Lung microvascular endothelial cell (primary cell): ENCODE data around the gene SMARCC1. TPM values are rescaled to one million over a fixed set of nuclear protein-coding genes. Genes with fewer than 3 reads are reported as not detected.
"Not testable (repeated sequence)": the region's sequence is repeated elsewhere in the genome, so short reads cannot be mapped to it uniquely, and the experiment has no call there.

Experiments
- DNase-seq, 2 donors: peaks; one replicate each; pipeline versions ENCODE4 v3.0.0 to v3.0.0-alpha.2; 2010; ENCODE audit warnings: low read depth in 2 of 2
- total RNA-seq: library from RNA; depleted of rRNA; stranded (reverse); fragments of >200 nt; gene quantifications from 2 replicates; pipeline ENCODE4 v1.2.1, GENCODE V29; 2014

The SMARCC1 gene
- total RNA-seq, 1 donor from 2014 or later: 27.0 TPM

DNA sequence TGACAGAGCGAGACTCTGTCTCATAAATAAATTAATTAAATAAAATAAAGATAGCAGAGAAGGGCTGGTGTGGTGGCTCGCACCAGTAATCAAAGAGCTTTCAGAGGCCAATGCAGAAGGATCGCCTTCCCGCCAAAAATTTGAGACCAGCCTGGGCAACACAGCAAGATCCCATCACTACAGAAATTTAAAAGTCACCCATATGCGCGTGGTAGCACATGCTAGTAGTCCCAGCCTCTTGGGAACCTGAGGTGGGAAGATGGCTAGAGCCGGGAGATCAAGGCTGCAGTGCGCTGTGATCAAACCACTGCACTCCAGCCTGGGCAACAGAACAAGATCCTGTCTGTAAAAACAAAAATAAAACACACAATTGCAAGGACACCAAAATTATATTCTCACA is 9.6 kb downstream of the SMARCC1 start:
- no peak for DNase-seq

DNA sequence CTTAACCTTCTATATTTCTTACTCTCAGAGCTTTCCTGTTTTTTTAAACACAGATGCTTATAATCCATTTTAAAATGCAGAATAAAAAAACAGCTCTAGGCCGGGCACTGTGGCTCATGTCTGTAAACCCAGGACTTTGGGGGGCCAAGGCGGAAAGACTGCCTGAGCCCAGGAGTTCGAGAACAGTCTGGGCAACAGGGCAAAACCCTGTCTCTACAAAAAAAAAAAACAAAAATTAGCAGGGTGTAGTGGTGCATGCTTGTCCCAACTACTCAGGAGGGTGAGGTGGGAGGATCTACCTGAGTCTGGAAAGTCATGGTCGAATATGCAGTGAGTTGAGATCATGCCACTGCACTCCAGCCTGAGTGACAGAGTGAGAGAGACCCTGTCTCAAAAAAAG is 15.5 kb downstream of the SMARCC1 start:
- no peak for DNase-seq

DNA sequence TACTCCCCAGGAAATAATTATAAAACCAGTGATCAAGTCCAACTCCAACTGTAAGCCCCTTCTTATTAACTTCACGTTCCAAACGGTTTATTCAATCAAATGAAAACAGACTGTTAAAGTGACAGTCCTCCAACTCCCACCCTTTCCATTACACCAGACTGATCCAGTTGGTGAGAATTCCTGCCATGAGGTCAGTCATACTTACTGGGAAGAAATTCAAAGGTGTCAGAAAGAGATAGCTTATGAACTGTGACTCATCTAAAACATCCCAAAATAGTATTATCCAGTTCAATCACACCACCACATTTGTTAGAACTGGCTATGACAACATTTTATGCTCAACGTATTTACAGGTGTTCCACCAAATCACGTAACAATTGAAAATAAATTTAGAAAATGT is 19.5 kb downstream of the SMARCC1 start:
- peak in 1 of 2 donors; percentile 78 for DNase-seq

DNA sequence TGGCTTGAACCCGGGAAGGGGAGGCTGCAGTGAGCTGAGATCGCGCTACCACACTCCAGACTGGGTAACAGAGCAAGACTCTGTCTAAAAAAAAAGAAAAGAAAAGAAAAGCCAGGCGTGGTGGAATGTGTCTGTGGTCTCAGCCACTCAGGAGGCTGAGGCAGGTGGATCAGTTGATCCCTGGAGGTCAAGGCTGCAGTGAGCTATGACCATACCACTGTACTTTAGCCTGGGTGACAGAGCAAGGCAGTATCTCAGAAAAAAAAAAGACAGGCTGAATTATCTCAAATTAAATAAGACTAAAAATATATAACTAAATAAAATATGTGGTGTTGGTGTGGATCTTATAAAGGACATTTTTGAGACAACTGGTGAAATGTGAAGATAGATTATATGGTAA is 20.6 kb downstream of the SMARCC1 start:
- DNase-seq: no peak

DNA sequence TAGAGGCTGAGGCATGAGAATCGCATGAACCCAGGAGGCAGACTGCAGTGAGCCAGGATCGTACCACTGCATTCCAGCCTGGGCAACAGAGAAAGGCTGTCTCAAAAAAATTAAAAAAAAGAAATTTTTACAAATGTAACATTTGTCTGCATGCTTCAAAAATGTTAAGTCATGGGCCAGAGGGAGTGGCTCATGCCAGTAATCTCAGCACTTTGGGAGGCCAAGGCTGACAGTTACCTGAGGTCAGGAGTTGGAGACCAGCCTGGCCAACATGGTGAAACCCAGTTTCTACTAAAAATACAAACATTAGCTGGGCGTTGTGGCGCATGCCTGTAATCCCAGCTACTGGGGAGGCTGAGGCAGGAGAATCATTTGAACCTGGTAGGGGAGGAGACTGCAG is 21.5 kb downstream of the SMARCC1 start:
- not testable (repeated sequence) for DNase-seq

DNA sequence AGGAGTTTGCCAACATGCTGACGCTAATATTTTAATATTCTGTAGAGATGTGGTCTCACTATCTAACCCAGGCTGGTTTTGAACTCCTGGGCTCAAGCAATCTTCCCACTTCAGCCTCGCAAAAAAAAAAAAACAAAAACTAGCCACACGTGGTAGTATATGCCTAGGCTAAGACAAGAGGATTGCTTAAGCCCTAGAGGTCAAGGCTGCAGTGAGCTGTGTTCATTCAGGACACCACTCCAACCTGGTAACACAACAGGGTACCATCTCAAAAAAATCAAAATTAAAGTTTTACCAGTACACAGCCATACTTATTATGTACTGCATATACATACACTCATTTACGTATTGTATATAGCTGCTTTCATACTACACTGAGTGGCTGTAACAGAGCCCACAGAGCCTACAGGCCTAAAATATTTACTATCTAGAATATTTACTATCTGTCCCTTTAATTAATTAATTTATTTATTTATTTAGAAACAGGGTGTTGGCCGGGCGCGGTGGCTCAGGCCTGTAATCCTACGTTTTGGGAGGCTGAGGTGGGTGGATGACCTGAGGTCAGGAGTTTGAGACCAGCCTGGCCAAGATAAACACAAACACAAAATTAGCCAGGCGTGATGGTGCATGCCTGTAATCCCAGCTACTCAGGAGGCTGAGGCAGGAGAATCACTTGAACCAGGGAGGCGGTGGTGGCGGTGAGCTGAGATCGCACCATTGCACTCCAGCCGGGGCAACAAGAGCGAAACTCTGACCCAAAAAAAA is 23.2 kb downstream of the SMARCC1 start:
- DNase-seq: no peak

DNA sequence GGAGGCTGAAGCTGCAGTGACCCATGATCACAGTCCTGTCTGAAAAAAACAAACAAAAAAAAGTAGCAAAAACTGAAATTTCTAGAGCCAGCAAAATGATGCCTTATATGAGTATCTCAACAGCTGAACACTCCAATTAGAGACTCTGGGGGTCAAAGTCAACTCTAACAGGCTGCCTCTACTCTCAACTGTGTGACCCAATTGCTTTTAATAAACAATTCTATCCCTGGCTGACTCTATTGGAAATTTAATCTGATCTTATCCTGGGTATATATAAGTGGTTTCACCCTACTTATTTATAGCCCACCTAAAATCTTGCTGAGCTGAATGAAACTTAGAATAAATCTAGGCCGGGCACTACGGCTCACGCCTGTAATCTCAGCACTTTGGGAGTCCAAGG is 29.0 kb downstream of the SMARCC1 start:
- DNase-seq: no peak

DNA sequence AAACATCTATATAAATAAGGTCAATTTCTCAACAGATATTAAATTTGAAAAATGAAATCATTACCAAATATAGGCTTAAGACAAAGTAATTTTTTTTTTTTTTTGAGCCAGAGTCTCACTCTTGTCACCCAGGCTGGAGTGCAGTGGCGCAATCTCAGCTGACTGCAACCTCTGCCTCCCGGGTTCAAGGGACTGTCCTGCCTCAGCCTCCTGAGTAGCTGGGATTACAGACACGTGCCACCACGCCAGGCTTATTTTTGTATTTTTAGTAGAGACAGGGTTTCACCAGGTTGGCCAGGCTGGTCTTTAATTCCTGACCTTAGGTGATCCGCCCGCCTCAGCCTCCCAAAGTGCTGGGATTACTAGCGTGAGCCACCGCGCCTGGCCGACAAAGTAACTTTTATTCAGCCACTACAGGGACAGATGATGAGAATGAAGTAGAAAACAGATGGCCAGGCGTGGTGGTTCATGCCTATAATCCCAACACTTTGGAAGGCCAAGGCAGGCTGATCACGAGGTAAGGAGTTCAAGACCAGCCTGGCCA is 30.8 kb downstream of the SMARCC1 start:
- DNase-seq: not testable (repeated sequence)

DNA sequence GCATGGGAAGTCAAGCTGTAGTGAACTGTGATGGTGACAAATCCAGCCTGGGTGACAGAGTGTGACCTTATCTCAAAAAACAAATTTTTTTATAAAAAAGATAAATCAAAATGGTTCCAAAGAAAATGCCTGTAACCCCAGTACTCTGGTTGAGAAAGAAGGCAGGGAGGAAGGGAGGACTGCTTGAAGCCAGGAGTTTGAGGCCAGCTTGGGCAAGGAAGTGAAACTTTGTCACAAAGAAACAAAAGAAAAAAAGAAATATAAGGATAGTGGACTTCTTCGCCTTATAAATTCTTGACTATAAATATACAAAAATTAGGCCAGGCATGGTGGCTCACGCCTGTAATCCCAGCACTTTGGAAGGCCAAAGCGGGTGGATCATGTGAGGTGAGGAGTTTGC is 34.1 kb downstream of the SMARCC1 start:
- DNase-seq: no peak

DNA sequence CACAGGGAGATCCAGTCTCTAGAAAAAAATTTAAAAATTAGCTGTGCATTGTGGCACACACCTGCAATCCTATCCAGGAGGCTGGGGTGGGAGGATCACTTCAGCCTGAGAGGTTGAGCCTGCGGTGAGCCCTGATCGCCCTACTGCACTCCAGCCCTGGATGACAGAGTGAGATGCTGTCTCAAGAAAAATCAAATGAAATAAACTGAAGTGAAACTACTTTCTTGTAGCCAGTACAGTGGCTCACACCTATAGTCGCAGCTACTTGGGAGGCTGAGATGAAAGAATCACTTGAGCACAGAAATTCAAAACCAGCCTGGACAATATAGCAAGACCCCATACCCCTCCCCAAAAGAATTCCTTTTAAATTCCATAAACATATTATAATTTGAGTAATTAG is 35.4 kb downstream of the SMARCC1 start:
- DNase-seq: no peak

DNA sequence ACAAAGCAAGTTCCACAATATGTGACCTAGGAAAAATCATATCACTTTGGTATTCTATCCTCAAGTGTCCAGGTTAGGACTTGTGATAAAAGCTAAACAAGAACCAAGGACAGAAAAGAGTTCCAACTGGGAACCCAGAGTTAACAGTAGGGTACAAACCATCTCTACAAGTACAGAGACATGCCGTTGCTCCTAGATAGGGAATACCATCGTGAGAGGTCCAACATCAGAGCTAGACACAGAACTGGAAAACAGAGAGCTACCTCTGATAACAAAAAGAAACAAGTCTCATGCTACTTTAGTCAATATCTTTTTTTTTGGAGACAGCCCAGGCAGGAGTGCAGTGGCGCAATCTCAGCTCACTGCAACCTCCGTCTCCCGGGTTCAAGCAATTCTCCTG is 37.8 kb downstream of the SMARCC1 start:
- no peak for DNase-seq

DNA sequence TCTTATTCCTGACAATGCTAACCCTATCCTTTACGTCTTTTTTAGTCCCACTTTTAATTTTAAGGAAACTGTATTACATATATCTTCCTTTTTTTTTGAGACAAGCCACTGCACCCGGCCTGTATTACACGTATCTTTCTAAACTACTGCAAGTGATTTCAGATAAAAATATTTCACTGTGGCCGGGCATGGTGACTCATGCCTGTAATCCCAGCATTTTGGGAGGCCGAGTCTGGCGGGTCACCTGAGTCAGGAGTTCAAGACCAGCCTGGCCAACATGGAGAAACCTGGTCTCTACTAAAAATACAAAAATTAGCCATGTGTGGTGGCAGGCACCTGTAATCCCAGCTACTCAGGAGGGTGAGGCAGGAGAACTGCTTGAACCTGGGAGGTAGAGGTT is 38.3 kb downstream of the SMARCC1 start:
- not testable (repeated sequence) for DNase-seq

DNA sequence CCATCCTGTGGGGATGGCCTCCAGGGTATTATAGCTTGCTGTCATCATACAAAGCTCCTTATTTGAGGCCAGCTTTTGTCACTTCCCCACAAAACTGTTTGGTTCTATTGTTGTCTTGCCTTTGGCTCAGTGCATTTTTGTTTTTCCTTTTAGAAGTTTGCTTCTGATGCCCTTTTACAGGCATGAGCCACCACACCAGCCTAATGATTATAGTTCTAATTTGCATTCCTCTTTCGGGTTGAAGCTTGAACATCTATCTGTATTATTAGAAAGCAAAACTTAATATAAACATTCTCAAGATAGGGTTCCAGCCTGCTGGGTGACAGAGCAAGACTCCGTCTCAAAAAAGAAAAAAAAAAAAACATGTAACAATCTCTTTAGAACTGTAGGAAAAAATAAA is 39.8 kb downstream of the SMARCC1 start:
- no peak for DNase-seq

DNA sequence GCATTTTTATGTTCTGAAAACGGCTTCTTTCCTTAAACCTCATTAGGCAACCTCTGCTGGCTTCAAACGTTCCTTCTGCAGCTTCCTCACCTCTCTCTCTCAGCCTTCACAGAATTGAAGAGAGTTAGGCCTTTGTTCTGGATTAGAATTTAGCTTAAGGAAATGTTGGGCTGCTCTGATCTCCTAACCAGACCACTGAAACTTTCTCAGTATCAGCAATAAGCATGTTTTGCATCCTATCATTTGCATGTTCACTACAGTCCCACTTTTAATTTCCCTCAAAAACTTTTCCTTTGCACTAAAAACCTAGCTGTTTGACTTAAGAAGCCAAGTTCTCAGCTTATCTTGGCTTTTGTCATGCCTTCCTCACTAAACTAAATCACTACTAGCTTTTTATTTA is 49.5 kb downstream of the SMARCC1 start:
- no peak for DNase-seq

DNA sequence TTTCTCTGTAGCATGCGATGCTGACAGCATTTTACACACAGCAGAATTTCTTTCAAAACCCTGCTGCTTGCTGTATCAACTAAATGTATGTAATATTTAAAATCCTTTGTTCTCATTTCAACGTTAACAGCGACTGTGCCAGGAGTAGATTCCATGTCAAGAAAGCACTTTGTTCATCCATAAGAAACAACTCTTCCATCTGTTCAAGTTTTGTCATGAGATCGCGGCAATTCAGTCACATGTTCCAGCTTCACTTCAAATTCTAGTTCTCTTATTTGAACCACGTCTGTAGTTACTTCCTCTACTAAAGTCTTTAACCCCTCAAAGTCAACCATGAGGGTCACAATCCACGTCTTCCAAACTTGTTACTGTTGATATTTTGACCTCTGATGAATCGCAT is 50.6 kb downstream of the SMARCC1 start:
- DNase-seq: no peak

DNA sequence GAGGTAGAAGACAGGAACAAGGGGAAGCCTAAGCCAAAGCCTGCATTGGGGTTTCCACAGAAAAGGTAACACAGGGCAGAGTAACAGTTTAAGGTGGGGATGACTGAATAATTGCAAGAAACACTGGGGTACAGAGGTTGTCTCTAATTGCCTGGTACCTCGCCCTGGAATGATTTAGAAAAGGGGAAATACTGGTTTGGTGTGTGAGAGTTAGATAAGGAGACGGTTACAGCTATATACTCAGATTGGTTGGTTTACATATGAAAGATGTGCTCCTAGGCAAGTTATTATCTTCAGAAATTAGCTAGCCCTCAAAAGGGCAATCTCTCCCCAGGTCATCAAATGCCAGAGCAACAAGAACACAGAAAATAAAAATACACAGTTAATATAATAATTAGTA is 58.8 kb downstream of the SMARCC1 start:
- DNase-seq: no peak

DNA sequence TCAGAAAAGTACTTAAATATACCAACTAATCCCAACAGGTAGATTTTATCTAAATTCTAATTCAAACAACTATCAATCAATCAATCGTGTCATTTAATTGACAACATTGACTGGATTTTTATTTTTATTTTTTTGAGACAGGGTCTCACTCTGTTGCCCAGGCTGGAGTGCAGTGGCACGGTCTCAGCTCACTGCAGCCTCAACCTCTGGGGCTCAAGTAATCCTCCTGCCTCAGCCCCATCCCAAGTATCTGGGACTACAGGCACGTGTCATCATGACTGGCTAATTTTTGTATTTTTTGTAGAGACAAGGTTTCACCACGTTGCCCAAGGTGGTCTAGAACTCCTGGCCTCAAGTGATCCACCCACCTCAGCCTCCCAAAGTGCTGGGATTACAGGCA is 64.2 kb downstream of the SMARCC1 start:
- DNase-seq: not testable (repeated sequence)

DNA sequence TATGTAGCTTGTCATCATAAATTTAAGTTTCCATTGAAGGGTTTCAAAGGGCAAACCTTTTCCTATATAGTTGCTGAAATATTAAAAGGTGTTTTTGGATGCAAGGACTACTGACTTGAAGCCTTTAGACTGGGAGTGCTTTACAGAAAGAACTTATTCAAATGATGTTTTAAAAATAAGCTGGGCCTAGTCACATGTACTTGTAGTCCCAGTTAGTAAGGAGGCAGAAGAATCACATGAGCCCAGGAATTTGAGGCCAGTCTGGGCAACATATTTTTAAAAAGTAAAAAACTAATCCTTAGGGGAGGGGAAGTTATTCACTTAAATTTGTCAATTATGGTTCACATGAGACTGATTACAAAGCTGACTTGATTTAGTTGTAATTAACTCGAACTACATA is 65.0 kb downstream of the SMARCC1 start:
- no peak for DNase-seq

DNA sequence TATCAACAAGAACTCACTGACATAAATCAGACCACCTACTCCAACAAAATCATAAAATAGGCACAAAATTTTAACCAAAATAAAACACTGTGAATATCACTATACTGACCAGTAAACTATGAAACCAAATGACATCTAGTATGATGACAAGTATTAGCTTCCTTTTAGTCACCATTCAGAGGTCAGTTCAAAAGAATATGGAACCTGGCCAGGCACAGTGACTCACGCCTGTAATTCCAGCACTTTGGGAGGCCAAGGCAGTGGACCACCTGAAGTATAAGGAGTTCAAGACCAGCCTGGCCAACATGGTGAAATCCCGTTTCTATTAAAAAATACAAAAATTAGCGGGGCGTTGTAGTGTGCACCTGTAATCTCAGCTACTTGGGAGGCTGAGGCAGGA is 65.8 kb downstream of the SMARCC1 start:
- DNase-seq: peak; percentile 69 to 80

DNA sequence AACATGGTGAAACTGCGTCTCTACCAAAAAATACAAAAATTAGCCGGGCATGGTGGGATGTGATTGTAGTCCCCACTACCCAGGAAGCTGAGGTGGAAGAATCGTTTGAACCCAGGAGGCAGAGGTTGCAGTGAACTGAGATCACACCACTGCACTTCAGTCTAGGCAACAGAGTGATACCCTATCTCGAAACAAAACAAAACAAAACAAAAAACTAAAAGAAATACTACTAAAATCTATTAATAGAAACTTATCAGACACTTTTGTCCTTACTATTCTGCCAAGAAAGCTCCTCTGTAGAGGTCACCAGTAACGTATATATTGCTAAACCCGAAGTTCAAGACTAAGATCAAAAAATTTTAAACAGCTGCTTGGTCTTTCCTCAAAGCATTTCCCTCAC is 67.1 kb downstream of the SMARCC1 start:
- DNase-seq: no peak

DNA sequence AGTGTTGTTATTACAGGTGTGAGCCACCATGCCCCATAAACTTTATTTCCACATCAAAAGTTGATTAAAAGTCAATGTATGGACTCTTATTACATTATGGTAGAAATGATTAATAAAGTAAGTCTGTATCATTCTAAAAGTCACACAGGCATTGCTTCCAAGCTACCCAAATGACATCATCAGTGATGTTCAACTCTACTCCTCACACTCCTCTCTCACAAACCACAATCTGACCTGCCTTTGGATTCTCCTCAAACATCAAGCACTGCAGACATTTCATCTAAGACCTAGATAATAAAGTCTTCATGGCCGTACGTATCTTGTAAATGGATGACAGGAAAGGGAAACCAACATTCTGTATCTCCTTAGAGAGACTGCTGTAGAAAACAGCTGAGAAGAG is 68.0 kb downstream of the SMARCC1 start:
- DNase-seq: no peak

DNA sequence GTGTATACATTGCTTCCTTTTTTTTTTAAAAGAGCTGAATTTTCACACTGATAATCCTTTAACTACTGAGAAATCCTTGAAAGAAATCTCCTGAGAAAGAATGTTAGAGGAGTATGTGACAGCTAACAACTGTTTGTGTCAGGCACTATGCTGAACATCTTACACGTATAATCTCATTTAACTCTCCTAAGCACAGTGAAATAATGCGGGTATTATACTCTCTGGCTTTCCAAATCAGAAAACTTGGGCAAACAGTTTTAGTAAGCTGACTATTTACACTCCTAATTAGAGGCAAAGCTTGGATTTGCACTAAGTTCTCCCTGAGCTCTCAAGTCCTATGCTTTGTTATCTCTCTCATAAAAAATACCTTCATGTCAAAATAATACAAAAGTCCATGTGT is 69.3 kb downstream of the SMARCC1 start:
- no peak for DNase-seq

DNA sequence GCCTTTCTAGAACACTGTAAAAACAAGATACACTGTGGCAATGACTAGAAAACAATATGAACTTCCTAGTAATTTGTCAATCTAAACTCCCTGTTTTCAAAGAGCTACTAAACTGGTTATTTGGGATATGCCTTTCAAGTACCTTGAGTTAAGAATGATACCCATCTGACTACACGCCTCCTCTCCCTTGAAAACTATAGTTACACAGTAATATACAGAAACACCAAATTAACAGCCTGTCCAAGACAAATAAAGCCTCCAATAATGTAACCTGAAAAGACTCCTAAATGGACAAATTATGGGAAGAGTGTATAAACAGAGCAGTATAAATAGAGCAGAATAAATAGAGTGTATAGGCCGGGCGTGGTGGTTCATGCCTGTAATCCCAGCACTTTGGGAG is 70.1 kb downstream of the SMARCC1 start:
- no peak for DNase-seq

DNA sequence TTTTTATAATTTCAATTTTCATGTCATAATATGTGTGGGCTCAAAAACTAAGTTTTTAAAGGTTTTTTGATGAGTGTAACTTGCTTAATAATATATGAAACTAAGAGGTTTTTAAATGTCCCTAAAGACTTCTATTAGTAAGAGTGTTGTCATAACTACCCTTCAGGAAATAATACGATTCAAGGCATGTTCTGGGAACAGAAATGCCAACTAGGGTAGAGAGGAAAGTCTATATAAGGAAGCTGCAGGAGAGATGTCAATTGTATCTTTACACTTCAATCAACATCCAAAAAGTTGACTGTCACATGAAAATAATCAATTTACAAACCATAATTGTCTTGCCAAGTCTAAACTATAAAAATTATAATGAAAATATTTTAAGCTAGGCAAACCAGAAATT is 76.3 kb downstream of the SMARCC1 start:
- peak; percentile 13 to 37 for DNase-seq
